Measurements from ENCODE around the gene CABP7.
A peak's percentile ranks its signal among the peaks of the same experiment; 100 is the strongest.
"Not testable (repeated sequence)": the region's sequence is repeated elsewhere in the genome, so short reads cannot be mapped to it uniquely, and the experiment has no call there.

The CABP7 gene

GRCh38 chr22:29748248-29748893 lies 28.6 kb downstream of the CABP7 start:
- Mint-ChIP-seq H3K36me3 (ENCODE audit: insufficient read depth) (peaks cover 9% of the 10 kb centered on the region), H3K27me3 (no peaks in the 10 kb centered on the region), H3K27ac (ENCODE audit: low read depth) (no peak overlapping the region), H3K4me3 (no peak overlapping the region), H3K4me1 (peaks cover 28% of the 10 kb centered on the region), H3K9me3 (no peaks in the 10 kb centered on the region)
- DNase-seq (ENCODE audit: low spot score in 2 of 2) (no peak), ATAC-seq (replicated peaks; ENCODE audit: extremely low read depth, poor library complexity, severe bottlenecking) (no peak)

- H3K36me3 Mint-ChIP-seq (ENCODE audit: insufficient read depth): peaks cover 11% of the 10 kb centered on the region
- no peak for DNase-seq (ENCODE audit: low spot score in 2 of 2)
- peaks cover 28% of the 10 kb centered on the region for H3K4me1 Mint-ChIP-seq
- no peaks in the 10 kb centered on the region for H3K9me3 Mint-ChIP-seq
- no peak overlapping the region for H3K4me3 Mint-ChIP-seq
- ATAC-seq (replicated peaks; ENCODE audit: extremely low read depth, poor library complexity, severe bottlenecking): no peak
- H3K27me3 Mint-ChIP-seq: no peaks in the 10 kb centered on the region
- H3K27ac Mint-ChIP-seq (ENCODE audit: low read depth): peak overlapping the region; percentile 68
These were observed 30.2 kb downstream of the CABP7 start for GRCh38 chr22:29750029-29750428.

GRCh38 chr22:29750559-29751538 lies 31.0 kb downstream of the CABP7 start:
- peak overlapping the region; percentile 23 for H3K4me3 Mint-ChIP-seq
- no peaks in the 10 kb centered on the region for H3K27me3 Mint-ChIP-seq
- DNase-seq (ENCODE audit: low spot score in 2 of 2) (no peak), ATAC-seq (replicated peaks; ENCODE audit: extremely low read depth, poor library complexity, severe bottlenecking) (peak; percentile 70)
- H3K9me3 Mint-ChIP-seq: no peaks in the 10 kb centered on the region
- H3K36me3 Mint-ChIP-seq (ENCODE audit: insufficient read depth): peaks cover 8% of the 10 kb centered on the region
- peaks cover 28% of the 10 kb centered on the region for H3K4me1 Mint-ChIP-seq
- H3K27ac Mint-ChIP-seq (ENCODE audit: low read depth): peak overlapping the region; percentile 68

GRCh38 chr22:29751669-29752068 lies 31.9 kb downstream of the CABP7 start:
- Mint-ChIP-seq H3K27me3 (no peaks in the 10 kb centered on the region), H3K4me1 (peaks cover 28% of the 10 kb centered on the region), H3K9me3 (no peaks in the 10 kb centered on the region), H3K36me3 (ENCODE audit: insufficient read depth) (peaks cover 8% of the 10 kb centered on the region), H3K27ac (ENCODE audit: low read depth) (peak overlapping the region; percentile 41), H3K4me3 (no peak overlapping the region)
- ATAC-seq (replicated peaks; ENCODE audit: extremely low read depth, poor library complexity, severe bottlenecking) (no peak), DNase-seq (ENCODE audit: low spot score in 2 of 2) (no peak)

- peak overlapping the region; percentile 61 for H3K27ac Mint-ChIP-seq (ENCODE audit: low read depth)
- DNase-seq (ENCODE audit: low spot score in 2 of 2) (no peak), ATAC-seq (replicated peaks; ENCODE audit: extremely low read depth, poor library complexity, severe bottlenecking) (no peak)
- H3K36me3 Mint-ChIP-seq (ENCODE audit: insufficient read depth): peaks cover 4% of the 10 kb centered on the region
- no peaks in the 10 kb centered on the region for H3K27me3 Mint-ChIP-seq
- H3K4me3 Mint-ChIP-seq: no peak overlapping the region
- H3K9me3 Mint-ChIP-seq: no peaks in the 10 kb centered on the region
- peaks cover 28% of the 10 kb centered on the region for H3K4me1 Mint-ChIP-seq
These were observed 34.2 kb downstream of the CABP7 start for GRCh38 chr22:29753808-29754657.

GRCh38 chr22:29754658-29755395 lies 35.0 kb downstream of the CABP7 start:
- H3K9me3 Mint-ChIP-seq; H3K36me3 Mint-ChIP-seq (ENCODE audit: insufficient read depth); H3K27me3 Mint-ChIP-seq; DNase-seq (ENCODE audit: low spot score in 2 of 2); H3K4me3 Mint-ChIP-seq; ATAC-seq (replicated peaks; ENCODE audit: extremely low read depth, poor library complexity, severe bottlenecking): not testable (repeated sequence)
- peaks cover 22% of the 10 kb centered on the region for H3K4me1 Mint-ChIP-seq
- H3K27ac Mint-ChIP-seq (ENCODE audit: low read depth): peak overlapping the region; percentile 61

GRCh38 chr22:29755889-29756288 lies 36.1 kb downstream of the CABP7 start:
- Mint-ChIP-seq H3K9me3 (no peaks in the 10 kb centered on the region), H3K4me1 (peaks cover 11% of the 10 kb centered on the region), H3K27ac (ENCODE audit: low read depth) (no peak overlapping the region), H3K4me3 (no peak overlapping the region), H3K27me3 (no peaks in the 10 kb centered on the region), H3K36me3 (ENCODE audit: insufficient read depth) (peaks cover 4% of the 10 kb centered on the region)
- no peak for DNase-seq (ENCODE audit: low spot score in 2 of 2)
- no peak for ATAC-seq (replicated peaks; ENCODE audit: extremely low read depth, poor library complexity, severe bottlenecking)

- Mint-ChIP-seq H3K4me3 (no peak overlapping the region), H3K9me3 (no peaks in the 10 kb centered on the region), H3K4me1 (peaks cover 8% of the 10 kb centered on the region), H3K36me3 (ENCODE audit: insufficient read depth) (peaks cover 4% of the 10 kb centered on the region), H3K27ac (ENCODE audit: low read depth) (no peak overlapping the region), H3K27me3 (no peaks in the 10 kb centered on the region)
- no peak for DNase-seq (ENCODE audit: low spot score in 2 of 2)
- no peak for ATAC-seq (replicated peaks; ENCODE audit: extremely low read depth, poor library complexity, severe bottlenecking)
These were observed 36.5 kb downstream of the CABP7 start for GRCh38 chr22:29756341-29756740.

GRCh38 chr22:29757096-29757495 lies 37.3 kb downstream of the CABP7 start:
- H3K4me3 Mint-ChIP-seq: no peak overlapping the region
- no peak overlapping the region for H3K27ac Mint-ChIP-seq (ENCODE audit: low read depth)
- no peaks in the 10 kb centered on the region for H3K27me3 Mint-ChIP-seq

GRCh38 chr22:29758068-29758622 lies 38.3 kb downstream of the CABP7 start:
- Mint-ChIP-seq H3K4me1 (no peaks in the 10 kb centered on the region), H3K36me3 (ENCODE audit: insufficient read depth) (peaks cover 4% of the 10 kb centered on the region), H3K4me3 (no peak overlapping the region), H3K27ac (ENCODE audit: low read depth) (no peak overlapping the region), H3K9me3 (no peaks in the 10 kb centered on the region), H3K27me3 (no peaks in the 10 kb centered on the region)
- no peak for ATAC-seq (replicated peaks; ENCODE audit: extremely low read depth, poor library complexity, severe bottlenecking)
- no peak for DNase-seq (ENCODE audit: low spot score in 2 of 2)

More at GRCh38 chr22:29757096-29757495, 37.3 kb downstream of the CABP7 start:
- no peaks in the 10 kb centered on the region for H3K9me3 Mint-ChIP-seq
- H3K4me1 Mint-ChIP-seq: peaks cover 3% of the 10 kb centered on the region
- DNase-seq (ENCODE audit: low spot score in 2 of 2) (no peak), ATAC-seq (replicated peaks; ENCODE audit: extremely low read depth, poor library complexity, severe bottlenecking) (no peak)
- peaks cover 4% of the 10 kb centered on the region for H3K36me3 Mint-ChIP-seq (ENCODE audit: insufficient read depth)

- Mint-ChIP-seq H3K4me3 (no peak overlapping the region), H3K4me1 (no peaks in the 10 kb centered on the region), H3K36me3 (ENCODE audit: insufficient read depth) (peaks cover 4% of the 10 kb centered on the region), H3K27ac (ENCODE audit: low read depth) (no peak overlapping the region), H3K27me3 (no peaks in the 10 kb centered on the region), H3K9me3 (no peaks in the 10 kb centered on the region)
- DNase-seq (ENCODE audit: low spot score in 2 of 2): no peak
- ATAC-seq (replicated peaks; ENCODE audit: extremely low read depth, poor library complexity, severe bottlenecking): no peak
These were observed 39.2 kb downstream of the CABP7 start for GRCh38 chr22:29758959-29759358.

Measured in central memory CD8-positive, alpha-beta T cell (primary cell).